Measurements from ENCODE around the gene CCR6. TPM values are rescaled to one million over a fixed set of nuclear protein-coding genes. Genes with fewer than 3 reads are reported as not detected.

The CCR6 gene
- total and polyA plus RNA-seq, 12 donors, result not detected

- Histone ChIP-seq H3K36me3 (replicated peaks in 1 of 2) (no peaks in the 10 kb centered on the region), H3K27ac (no peak overlapping the region), H3K4me3 (no peak overlapping the region), H3K9me3 (replicated peaks in 1 of 3) (no peaks in the 10 kb centered on the region), H3K4me1 (replicated peaks in 1 of 2) (no peaks in the 10 kb centered on the region), H3K27me3 (no peaks in the 10 kb centered on the region)
- no peak for TF ChIP-seq POLR2A (IDR thresholded peaks at IDR 0.05)
- TF ChIP-seq CTCF (IDR thresholded peaks at IDR 0.05), result no peak
- DNase-seq, result no peak
- intact Hi-C loops (cut with DNase I), result no loop called here
- 69 to 74% (median 71%) methylated on average over 6 of the region's 6 CpGs for WGBS, 4 donors
These were observed 7.2 kb downstream of the CCR6 start for GRCh38 chr6:167130008-167130677.

GRCh38 chr6:167130712-167131684 lies 8.1 kb downstream of the CCR6 start:
- H3K4me3 ChIP-seq, result no peak overlapping the region
- WGBS, 4 donors, result 88 to 91% (median 90%) methylated on average over 32 to 33 of the region's 33 CpGs
- no peak overlapping the region for H3K27ac ChIP-seq
- DNase-seq, result no peak
- no peaks in the 10 kb centered on the region for H3K27me3 ChIP-seq
- no peaks in the 10 kb centered on the region for H3K36me3 ChIP-seq (replicated peaks in 1 of 2)
- TF ChIP-seq POLR2A (IDR thresholded peaks at IDR 0.05), result no peak
- no peak for TF ChIP-seq CTCF (IDR thresholded peaks at IDR 0.05)
- no peaks in the 10 kb centered on the region for H3K4me1 ChIP-seq (replicated peaks in 1 of 2)
- intact Hi-C loops (cut with DNase I), result no loop called here
- H3K9me3 ChIP-seq (replicated peaks in 1 of 3), result no peaks in the 10 kb centered on the region

GRCh38 chr6:167134448-167135328 lies 11.8 kb downstream of the CCR6 start:
- no peaks in the 10 kb centered on the region for H3K36me3 ChIP-seq (replicated peaks in 1 of 2)
- H3K4me1 ChIP-seq (replicated peaks in 1 of 2), result no peaks in the 10 kb centered on the region
- intact Hi-C loops (cut with DNase I), result no loop called here
- H3K9me3 ChIP-seq (replicated peaks in 1 of 3), result no peaks in the 10 kb centered on the region
- TF ChIP-seq CTCF (IDR thresholded peaks at IDR 0.05), result no peak
- TF ChIP-seq POLR2A (IDR thresholded peaks at IDR 0.05), result no peak
- no peak for DNase-seq
- no peak overlapping the region for H3K27ac ChIP-seq
- no peak overlapping the region for H3K4me3 ChIP-seq
- H3K27me3 ChIP-seq, result no peaks in the 10 kb centered on the region
- 86 to 90% (median 88%) methylated on average over 23 of the region's 23 CpGs for WGBS, 4 donors

- H3K36me3 ChIP-seq (replicated peaks in 1 of 2), result no peaks in the 10 kb centered on the region
- no peak for TF ChIP-seq POLR2A (IDR thresholded peaks at IDR 0.05)
- TF ChIP-seq CTCF (IDR thresholded peaks at IDR 0.05), result no peak
- DNase-seq, result no peak
- no peak overlapping the region for H3K27ac ChIP-seq
- intact Hi-C loops (cut with DNase I), result no loop called here
- no peaks in the 10 kb centered on the region for H3K4me1 ChIP-seq (replicated peaks in 1 of 2)
- 82 to 91% (median 85%) methylated on average over 11 to 13 of the region's 13 CpGs for WGBS, 4 donors
- H3K27me3 ChIP-seq, result no peaks in the 10 kb centered on the region
- no peak overlapping the region for H3K4me3 ChIP-seq
- H3K9me3 ChIP-seq (replicated peaks in 1 of 3), result no peaks in the 10 kb centered on the region
These were observed 13.5 kb downstream of the CCR6 start for GRCh38 chr6:167136376-167136775.
